Measurements from ENCODE around the gene TMEM145. TPM values are rescaled to one million over a fixed set of nuclear protein-coding genes. Genes with fewer than 3 reads are reported as not detected.
A peak's percentile ranks its signal among the peaks of the same experiment; 100 is the strongest.

Gene TMEM145
- total RNA-seq, 1 donor from 2014 or later = 0.36 TPM

DNA sequence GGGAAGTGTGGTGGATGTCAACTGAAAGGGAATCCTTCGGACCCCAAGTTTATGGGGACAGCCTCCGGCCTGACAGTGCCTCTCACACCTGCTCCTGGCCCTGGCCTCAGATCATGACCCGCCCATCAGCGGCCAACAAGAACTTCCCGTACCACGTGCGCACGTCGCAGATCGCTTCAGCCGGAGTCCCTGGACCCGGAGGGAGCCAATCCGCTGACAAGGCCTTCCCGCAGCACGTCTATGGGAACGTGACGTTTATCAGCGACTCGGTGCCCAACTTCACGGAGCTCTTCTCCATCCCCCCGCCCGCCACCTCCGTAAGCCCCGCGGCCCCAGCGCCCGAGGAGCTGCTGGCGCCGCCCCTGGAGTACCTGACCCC lies 10.4 kb downstream of the TMEM145 start:
- H3K27ac ChIP-seq (replicated peaks) = no peak overlapping the region
- no peak for DNase-seq
- no peaks in the 10 kb centered on the region for H3K9me3 ChIP-seq (replicated peaks)
- no peak overlapping the region for H3K4me3 ChIP-seq
- H3K27me3 ChIP-seq (ENCODE audit: low read depth) = peaks cover 36% of the 10 kb centered on the region
- peaks cover 42% of the 10 kb centered on the region for H3K4me1 ChIP-seq
- no peaks in the 10 kb centered on the region for H3K36me3 ChIP-seq
- intact Hi-C loops (cut with micrococcal nuclease) = no loop called here
- TF ChIP-seq, protein P1, sequence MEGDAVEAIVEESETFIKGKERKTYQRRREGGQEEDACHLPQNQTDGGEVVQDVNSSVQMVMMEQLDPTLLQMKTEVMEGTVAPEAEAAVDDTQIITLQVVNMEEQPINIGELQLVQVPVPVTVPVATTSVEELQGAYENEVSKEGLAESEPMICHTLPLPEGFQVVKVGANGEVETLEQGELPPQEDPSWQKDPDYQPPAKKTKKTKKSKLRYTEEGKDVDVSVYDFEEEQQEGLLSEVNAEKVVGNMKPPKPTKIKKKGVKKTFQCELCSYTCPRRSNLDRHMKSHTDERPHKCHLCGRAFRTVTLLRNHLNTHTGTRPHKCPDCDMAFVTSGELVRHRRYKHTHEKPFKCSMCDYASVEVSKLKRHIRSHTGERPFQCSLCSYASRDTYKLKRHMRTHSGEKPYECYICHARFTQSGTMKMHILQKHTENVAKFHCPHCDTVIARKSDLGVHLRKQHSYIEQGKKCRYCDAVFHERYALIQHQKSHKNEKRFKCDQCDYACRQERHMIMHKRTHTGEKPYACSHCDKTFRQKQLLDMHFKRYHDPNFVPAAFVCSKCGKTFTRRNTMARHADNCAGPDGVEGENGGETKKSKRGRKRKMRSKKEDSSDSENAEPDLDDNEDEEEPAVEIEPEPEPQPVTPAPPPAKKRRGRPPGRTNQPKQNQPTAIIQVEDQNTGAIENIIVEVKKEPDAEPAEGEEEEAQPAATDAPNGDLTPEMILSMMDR (IDR thresholded peaks at IDR 0.05; ENCODE audit: borderline replicate concordance) = no peak

DNA sequence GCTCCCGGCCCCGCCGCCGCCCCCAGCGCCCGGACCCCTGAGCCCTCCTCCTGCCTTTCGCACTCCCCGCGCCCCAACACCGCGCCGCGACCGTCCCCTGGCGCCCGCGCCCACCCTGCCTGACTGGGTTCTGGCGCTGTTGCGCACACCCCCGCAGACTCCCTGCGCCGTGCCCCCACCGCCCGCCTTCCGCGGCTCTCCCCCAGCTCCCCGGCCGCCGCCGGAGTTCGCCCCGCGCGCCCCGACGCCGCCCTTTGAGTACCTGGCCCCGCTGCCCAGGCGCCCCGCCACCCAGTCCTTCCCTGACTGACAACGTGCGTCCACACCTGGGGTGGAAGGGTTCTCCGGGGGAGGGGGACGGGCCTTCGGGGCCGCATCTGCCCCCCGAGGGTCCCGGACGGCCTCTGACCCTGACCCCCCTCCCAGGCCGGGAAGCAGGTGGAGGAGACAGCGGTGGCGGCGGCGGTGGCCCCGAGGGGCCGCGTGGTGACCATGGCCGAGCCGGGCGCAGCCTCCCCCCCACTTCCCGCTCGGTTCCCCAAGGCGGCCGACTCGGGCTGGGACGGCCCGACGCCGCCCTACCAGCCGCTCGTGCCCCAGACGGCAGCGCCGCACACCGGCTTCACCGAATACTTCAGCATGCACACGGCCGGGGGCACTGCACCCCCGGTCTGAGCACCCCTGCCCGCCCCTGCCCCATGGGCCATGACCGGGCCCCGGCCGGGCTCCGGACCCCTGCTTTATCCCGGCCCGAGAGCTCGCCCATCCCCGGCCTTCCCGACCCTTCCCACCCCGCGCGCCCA lies 10.9 kb downstream of the TMEM145 start:
- intact Hi-C loops (cut with micrococcal nuclease) = no loop called here

DNA sequence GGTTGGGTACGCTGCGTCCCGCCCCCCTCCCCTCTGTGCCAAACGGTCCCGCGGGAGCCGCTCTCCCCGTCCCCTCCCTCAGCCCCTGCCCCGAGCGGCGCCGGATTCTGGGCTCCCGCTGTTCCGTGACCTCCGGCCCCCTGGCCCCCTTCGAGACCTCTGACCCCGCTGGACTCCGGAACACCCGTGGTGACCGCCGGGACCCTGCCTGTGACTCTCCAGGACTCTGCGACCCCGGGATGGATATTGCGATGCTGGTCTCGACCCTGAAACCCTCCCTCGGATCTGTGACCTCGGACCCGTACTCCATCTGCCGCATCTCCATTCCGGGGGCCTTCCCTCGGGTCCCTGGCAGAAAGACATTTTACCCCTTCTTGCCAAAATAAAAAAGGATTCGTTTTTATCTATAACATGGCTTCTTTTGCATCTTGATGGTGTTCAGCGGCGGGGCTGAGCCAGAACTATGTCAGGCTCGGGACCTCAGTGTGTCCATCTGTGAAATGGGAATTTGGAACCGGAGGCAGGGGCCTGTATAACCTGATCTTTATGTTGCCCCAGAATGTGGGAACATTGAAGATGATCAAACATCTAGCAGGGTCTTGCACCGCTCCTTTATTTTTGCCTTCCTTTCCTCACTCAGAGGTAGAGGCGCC lies 11.7 kb downstream of the TMEM145 start:
- DNase-seq = no peak
- no peaks in the 10 kb centered on the region for H3K36me3 ChIP-seq
- peak overlapping the region; percentile 79 for H3K4me3 ChIP-seq
- H3K27ac ChIP-seq (replicated peaks) = no peak overlapping the region
- TF ChIP-seq, protein P1 (IDR thresholded peaks at IDR 0.05; ENCODE audit: borderline replicate concordance) = no peak
- intact Hi-C loops (cut with micrococcal nuclease) = no loop called here
- no peaks in the 10 kb centered on the region for H3K9me3 ChIP-seq (replicated peaks)
- H3K4me1 ChIP-seq = peaks cover 44% of the 10 kb centered on the region
- H3K27me3 ChIP-seq (ENCODE audit: low read depth) = peaks cover 36% of the 10 kb centered on the region

More for the DNA sequence above, 10.9 kb downstream of the TMEM145 start:
- Histone ChIP-seq H3K9me3 (replicated peaks) (no peaks in the 10 kb centered on the region), H3K4me3 (peak overlapping the region; percentile 79), H3K27ac (replicated peaks) (no peak overlapping the region), H3K36me3 (no peaks in the 10 kb centered on the region), H3K4me1 (peaks cover 42% of the 10 kb centered on the region), H3K27me3 (ENCODE audit: low read depth) (peaks cover 36% of the 10 kb centered on the region)
- DNase-seq = no peak
- TF ChIP-seq, protein P1 (IDR thresholded peaks at IDR 0.05; ENCODE audit: borderline replicate concordance) = no peak

- H3K4me1 ChIP-seq = peaks cover 50% of the 10 kb centered on the region
- H3K4me3 ChIP-seq = peak within 1 kb of the TSS; percentile 79
- no peaks in the 10 kb centered on the region for H3K9me3 ChIP-seq (replicated peaks)
- peak; percentile 97 for DNase-seq
- TF ChIP-seq, protein P1 (IDR thresholded peaks at IDR 0.05; ENCODE audit: borderline replicate concordance) = peak; percentile 90
- intact Hi-C loops (cut with micrococcal nuclease) = no loop called here
- no peaks in the 10 kb centered on the region for H3K36me3 ChIP-seq
- peaks cover 34% of the 10 kb centered on the region for H3K27me3 ChIP-seq (ENCODE audit: low read depth)
- peak within 1 kb of the TSS; percentile 82 for H3K27ac ChIP-seq (replicated peaks)
Observed at GRCh38 chr19:42325308-42325895, 12.3 kb downstream of the TMEM145 start, which contains the start of gene MEGF8. Gene MEGF8, plus strand, starts transcription at chr19:42325635. Its CDS starts 609 bp downstream, at chr19:42326244.

DNA sequence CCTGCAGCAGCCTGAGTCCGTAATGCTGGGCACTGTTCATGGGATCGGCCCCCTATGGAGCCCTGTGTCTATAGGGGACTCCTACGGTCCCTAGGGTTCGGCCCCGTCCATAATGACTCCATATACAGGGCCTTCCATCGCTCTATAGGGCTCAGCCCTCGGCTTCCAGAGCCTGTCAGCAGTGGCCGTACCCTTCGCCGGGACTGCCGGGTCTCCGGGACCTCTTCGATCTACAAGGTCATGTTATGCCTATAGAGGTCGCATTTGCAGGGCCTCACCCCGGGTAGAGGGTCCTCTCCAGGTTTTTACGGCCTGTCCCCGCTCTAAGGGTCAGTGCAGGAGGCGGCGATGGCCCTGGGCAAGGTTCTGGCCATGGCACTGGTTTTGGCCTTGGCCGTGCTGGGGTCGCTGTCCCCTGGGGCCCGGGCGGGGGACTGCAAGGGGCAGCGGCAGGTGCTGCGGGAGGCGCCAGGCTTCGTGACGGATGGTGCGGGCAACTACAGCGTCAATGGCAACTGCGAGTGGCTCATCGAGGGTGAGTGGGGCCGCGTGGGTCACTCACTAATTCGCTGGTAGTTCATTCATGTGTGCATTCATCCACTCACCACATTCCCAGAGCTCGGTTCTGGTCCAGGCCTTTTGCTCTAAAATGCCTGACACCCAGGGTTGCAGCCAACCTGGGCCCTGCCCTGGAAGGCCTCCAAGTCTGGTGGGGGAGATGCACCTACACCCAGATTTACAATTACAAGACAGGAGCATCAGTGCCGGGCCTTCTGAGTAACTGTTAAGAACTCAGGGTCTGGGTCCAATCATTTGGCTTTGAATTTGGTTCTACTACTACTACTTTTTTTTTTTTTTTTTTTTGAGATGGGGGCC lies 13.0 kb downstream of the TMEM145 start:
- Histone ChIP-seq H3K4me1 (peaks cover 51% of the 10 kb centered on the region), H3K4me3 (peak overlapping the region; percentile 79), H3K27me3 (ENCODE audit: low read depth) (peaks cover 31% of the 10 kb centered on the region), H3K36me3 (no peaks in the 10 kb centered on the region), H3K9me3 (replicated peaks) (no peaks in the 10 kb centered on the region), H3K27ac (replicated peaks) (peak overlapping the region; percentile 82)
- peak; percentile 38 for DNase-seq
- TF ChIP-seq, protein P1 (IDR thresholded peaks at IDR 0.05; ENCODE audit: borderline replicate concordance) = no peak
- intact Hi-C loops (cut with micrococcal nuclease) = no loop called here

Data from left ventricle myocardium inferior (tissue), 1 donor.